GM12878 (cell line): ENCODE data around the gene DDHD1. TPM values are rescaled to one million over a fixed set of nuclear protein-coding genes. Genes with fewer than 3 reads are reported as not detected.

ENCODE experiments used
- ATAC-seq: fragments of 200-7000 bp; cut with Tn5 transposase; 3 replicates; pipeline ENCODE4 v1.9.1; 2020; ENCODE audit warnings: mild to moderate bottlenecking, moderate library complexity
- BruUV-seq: library from RNA; stranded (reverse); fragments of 400-500 nt; replicated peaks from 2 replicates; lab custom pipeline; 2021; lab: Mats Ljungman, UMichigan
- CTCF ChIA-PET: fragments of 300-600 bp; sonication (Branson Sonifier 250); formaldehyde crosslinking; extraction: SDS; loops from one replicate; lab custom pipeline; 2021; ENCODE audit warnings: inconsistent platforms; lab: Yijun Ruan, JAX
- POLR2A ChIA-PET: fragments of 350-600 bp; formaldehyde crosslinking; extraction: SDS; loops from one replicate; lab custom pipeline; 2021; ENCODE audit warnings: inconsistent platforms; lab: Charles Lee
- RAD21 ChIA-PET: fragments of 300-600 bp; sonication (Branson Sonifier 250); formaldehyde crosslinking; loops from one replicate; lab custom pipeline; 2023; ENCODE audit warnings: antibody characterized with exemption; ENCODE audit not compliant: unreplicated experiment; lab: Charles Lee
- SMC1A ChIA-PET: fragments of 300-600 bp; sonication (Branson Sonifier 250); formaldehyde crosslinking; loops from one replicate; lab custom pipeline; 2023; ENCODE audit not compliant: unreplicated experiment, uncharacterized antibody; lab: Charles Lee
- DNase-seq: peaks from one replicate; pipeline ENCODE4 v3.0.0-alpha.2; 2011; ENCODE audit warnings: low read depth, low spot score
- FAIRE-seq: peaks from 3 replicates; lab custom pipeline; 2011; peaks lifted over from hg19 to GRCh38; lab: Jason Lieb, UNC
- H2AFZ ChIP-seq: 2 replicates; pipeline ENCODE4 v1.6.0; 2011; ENCODE audit warnings: low read depth, low read length, control low read depth; ENCODE audit not compliant: control insufficient read depth
- H3K27ac ChIP-seq: 2 replicates; pipeline ENCODE4 v1.5.1; 2011; ENCODE audit warnings: control low read depth; ENCODE audit not compliant: control insufficient read depth, insufficient read depth
- H3K27me3 ChIP-seq, 2 experiments: replicated peaks in 1 of 2; 2 replicates each; pipeline versions ENCODE4 v1.6.0 to v1.6.1; 2011; ENCODE audit warnings: low read length in 1 of 2; ENCODE audit not compliant: control insufficient read depth in 2 of 2, insufficient read depth in 2 of 2
- H3K36me3 ChIP-seq, 2 experiments: 2 replicates each; pipeline ENCODE4 v1.5.1; 2011; ENCODE audit warnings: low read length in 1 of 2; ENCODE audit not compliant: control insufficient read depth in 2 of 2, insufficient read depth in 2 of 2
- H3K4me1 ChIP-seq: 2 replicates; pipeline ENCODE4 v1.6.1; 2011; ENCODE audit warnings: mild to moderate bottlenecking, low read length, moderate library complexity, mixed read lengths; ENCODE audit not compliant: control insufficient read depth, insufficient read depth
- H3K4me2 ChIP-seq: 2 replicates; pipeline ENCODE4 v1.6.0; 2011; ENCODE audit warnings: control low read depth; ENCODE audit not compliant: control insufficient read depth, insufficient read depth
- H3K4me3 ChIP-seq: fragments of 200-600 bp; sonication (generic); 2 replicates; pipeline ENCODE4 v1.5.1; 2016
- H3K79me2 ChIP-seq: 2 replicates; pipeline ENCODE4 v1.6.0; 2011; ENCODE audit warnings: low read length; ENCODE audit not compliant: control insufficient read depth, insufficient read depth
- H3K9ac ChIP-seq: 2 replicates; pipeline ENCODE4 v1.8.0; 2011; ENCODE audit warnings: low read length, control low read depth, mixed read lengths; ENCODE audit not compliant: control insufficient read depth, insufficient read depth
- H3K9me3 ChIP-seq: replicated peaks from 3 replicates; pipeline ENCODE4 v1.5.1; 2011; ENCODE audit warnings: mild to moderate bottlenecking, low read length; ENCODE audit not compliant: control insufficient read depth, insufficient read depth
- H4K20me1 ChIP-seq: 2 replicates; pipeline ENCODE4 v1.6.0; 2011; ENCODE audit not compliant: control insufficient read depth, insufficient read depth
- ATF3 ChIP-seq: IDR thresholded peaks from 2 replicates; pipeline ENCODE4 v1.6.1; 2011; ENCODE audit warnings: low read depth, mild to moderate bottlenecking, low read length, moderate library complexity, borderline replicate concordance; ENCODE audit errors: extremely low read depth
- ATF7 ChIP-seq: fragments of 450-650 bp; IDR thresholded peaks from 2 replicates; pipeline ENCODE4 v1.6.1; 2016; ENCODE audit warnings: low read depth, mild to moderate bottlenecking
- BHLHE40 ChIP-seq, 2 experiments: fragments of 450-650 bp in 1 of 2; IDR thresholded peaks; 2 replicates each; pipeline ENCODE4 v1.6.1; 2011 to 2017; ENCODE audit warnings: low read depth in 2 of 2, borderline replicate concordance in 1 of 2, improper control_type of control experiment in 1 of 2, low read length in 1 of 2, mild to moderate bottlenecking in 1 of 2
- EGR1 ChIP-seq, 2 experiments: IDR thresholded peaks; 1 replicate in 1 of 2; 2 replicates in 1 of 2; pipeline ENCODE4 v1.6.1; 2011 to 2012; ENCODE audit warnings: low read depth in 2 of 2, low read length in 2 of 2, borderline replicate concordance in 1 of 2, mild to moderate bottlenecking in 1 of 2, moderate library complexity in 1 of 2
- HCFC1 ChIP-seq: fragments of 150-350 bp; IDR thresholded peaks from 2 replicates; pipeline ENCODE4 v1.6.1; 2014; ENCODE audit warnings: low read length
- JUND ChIP-seq: IDR thresholded peaks from 2 replicates; pipeline ENCODE4 v1.6.1; 2012; ENCODE audit warnings: low read depth, mild to moderate bottlenecking, low read length, improper control_type of control experiment, moderate library complexity
- KLF5 ChIP-seq: fragments of 450-650 bp; IDR thresholded peaks from 2 replicates; pipeline ENCODE4 v1.6.1; 2014; ENCODE audit warnings: mild to moderate bottlenecking; ENCODE audit not compliant: partially characterized antibody
- LARP7 ChIP-seq: fragments of 450-650 bp; IDR thresholded peaks from 2 replicates; pipeline ENCODE4 v1.6.1; 2017; ENCODE audit warnings: mild to moderate bottlenecking
- NKRF ChIP-seq: fragments of 450-650 bp; conservative IDR thresholded peaks from 2 replicates; pipeline ENCODE4 v1.6.1; 2017; ENCODE audit warnings: mild to moderate bottlenecking, moderate library complexity
- RBBP5 ChIP-seq: fragments of 200-600 bp; sonication (generic); conservative IDR thresholded peaks from 2 replicates; pipeline ENCODE4 v1.6.1; 2016
- SIN3A ChIP-seq: IDR thresholded peaks from 2 replicates; pipeline ENCODE4 v1.6.1; 2012; ENCODE audit warnings: low read depth, low read length, improper control_type of control experiment
- SMARCA5 ChIP-seq: fragments of 450-650 bp; IDR thresholded peaks from 2 replicates; pipeline ENCODE4 v1.6.1; 2017; ENCODE audit warnings: mild to moderate bottlenecking
- STAT1 ChIP-seq: fragments of 450-650 bp; conservative IDR thresholded peaks from 2 replicates; pipeline ENCODE4 v1.6.1; 2014; ENCODE audit warnings: antibody characterized with exemption, mild to moderate bottlenecking
- YY1 ChIP-seq: IDR thresholded peaks from 2 replicates; pipeline ENCODE4 v1.6.1; 2011; ENCODE audit warnings: low read depth, mild to moderate bottlenecking, low read length
- ZZZ3 ChIP-seq: IDR thresholded peaks from 2 replicates; pipeline ENCODE4 v1.6.1; 2011; ENCODE audit warnings: low read depth; ENCODE audit not compliant: control insufficient read depth, insufficient read length
- WGBS: methylation state at CpG from one replicate; pipeline ENCODE4 v1.1.6; 2016; ENCODE audit warnings: low lambda C conversion rate; ENCODE audit not compliant: insufficient replicate concordance, insufficient coverage; ENCODE audit errors: missing lambda C conversion rate; 5-methylcytosine and 5-hydroxymethylcytosine counted together
- in situ Hi-C: fragments of 300-500 bp; cut with MboI; formaldehyde crosslinking; loops from 9 replicates; pipeline ENCODE4 v1.14.3; 2018; ENCODE audit warnings: mixed read lengths
- intact Hi-C: fragments of 100-400 bp; cut with micrococcal nuclease; formaldehyde crosslinking; loops from one replicate; pipeline ENCODE4 v1.14.2; 2022; ENCODE audit not compliant: unreplicated experiment
- polyA plus RNA-seq, 11 experiments: library from polyadenylated mRNA; depleted of rRNA in 4 of 11; unstranded in 6 of 11; stranded (reverse) in 5 of 11; fragments of >200 nt; fragmentation: Nextera tagmentation in 4 of 11; fragmentation: Illumina TruSeq in 1 of 11; extraction: Ambion mirVana in 4 of 11; extraction: Trizol in 1 of 11; gene quantifications; 1 replicate in 1 of 11; 2 replicates in 10 of 11; pipeline versions ENCODE4 v1.2.1 to v1.2.3, GENCODE V29; 2011 to 2016; ENCODE audit warnings: inconsistent platforms in 2 of 11, missing spikeins in 2 of 11, low read depth in 1 of 11
- total RNA-seq, 4 experiments: library from RNA; depleted of rRNA in 3 of 4; stranded (reverse); fragments of >200 nt in 3 of 4; fragmentation: Illumina TruSeq in 1 of 4; extraction: Trizol in 1 of 4; gene quantifications; 2 replicates each; pipeline versions ENCODE4 v1.2.1 to v1.2.3, GENCODE V29; 2013 to 2021
- TF ChIP-seq, protein P1 (sequence below): fragments of 450-650 bp; formaldehyde crosslinking; IDR thresholded peaks from 2 replicates; pipeline ENCODE4 v1.4.0; 2022; ENCODE audit warnings: mild to moderate bottlenecking, moderate library complexity

DDHD1 gene
- total and polyA plus RNA-seq, 10 of the 15 experiments (the other 5 are each of a cell fraction or from before 2014, with no cell fraction given) = 7.7 to 52.3 (median 28.5) TPM

GRCh38 chr14:53109105-53110041 is 43.8 kb downstream of the DDHD1 start:
- peaks cover 86% of the 10 kb centered on the region for H3K79me2 ChIP-seq
- H3K9ac ChIP-seq = peak overlapping the region; percentile 76
- H3K27me3 ChIP-seq = no peaks in the 10 kb centered on the region
- ChIA-PET RAD21 (interaction anchor here (0.5 to 6.5 kb wide), 20 partner anchors 13 to 285 kb away, joined by 3 to 98 read pairs (median 4); partner anchors contain the start of gene DDHD1), POLR2A (interaction anchor here (0.6 to 5.0 kb wide), 6 partner anchors 13 to 939 kb away, joined by 3 to 48 read pairs (median 4); partner anchors contain the start of gene DDHD1), CTCF (interaction anchor here (1.0 to 6.4 kb wide), 14 partner anchors 9 to 187 kb away, joined by 3 to 60 read pairs (median 4); partner anchors contain the start of gene DDHD1), SMC1A (interaction anchor here (0.6 to 7.0 kb wide), 20 partner anchors 9 to 462 kb away, joined by 3 to 127 read pairs (median 4); partner anchors contain the start of gene DDHD1)
- H3K36me3 ChIP-seq = no peaks in the 10 kb centered on the region
- BruUV-seq = no TSS peak
- 2% methylated on average over 5 of the region's 5 CpGs for WGBS
- intact Hi-C loops (loop anchor here (1.0 to 2.0 kb wide), 3 partner anchors 35 to 72 kb away; partner anchors contain the start of gene DDHD1), in situ Hi-C loops (no loop called here)
- peak overlapping the region; percentile 24; the same call in 1 of the 2 replicates for H2AFZ ChIP-seq
- H3K4me2 ChIP-seq = peak overlapping the region; percentile 97
- peak overlapping the region; percentile 98 for H3K27ac ChIP-seq
- H3K9me3 ChIP-seq = peaks cover 3% of the 10 kb centered on the region
- ATAC-seq = peak; percentile 87
- peak overlapping the region; percentile 63 for H3K4me3 ChIP-seq
- peak; percentile 23 for FAIRE-seq
- peak; percentile 82 for DNase-seq
- peaks cover 22% of the 10 kb centered on the region for H3K4me1 ChIP-seq
- H4K20me1 ChIP-seq = no peaks in the 10 kb centered on the region
- TF ChIP-seq SMARCA5 = 0 out of 2 replicates have a peak, but pooled peaks have one; percentile 41
- TF ChIP-seq KLF5 = peak; percentile 30
- no peak for TF ChIP-seq HCFC1
- TF ChIP-seq BHLHE40 (IDR thresholded peaks at IDR 0.05; ENCODE audit: borderline replicate concordance in 1 of 2, low read depth in 2 of 2, low read length in 1 of 2) = no peak; a peak in 1 of 4 replicates
- peak; percentile 81; the same call in 1 of the 2 replicates for TF ChIP-seq YY1
- 0 out of 3 replicates have a peak, but pooled peaks of 1 of the 2 experiments have one; percentile 8 for TF ChIP-seq EGR1 (IDR thresholded peaks at IDR 0.05; ENCODE audit: borderline replicate concordance in 1 of 2, low read depth in 2 of 2, low read length in 2 of 2)
- TF ChIP-seq NKRF = no peak
- no peak for TF ChIP-seq SIN3A
- TF ChIP-seq, protein P1, sequence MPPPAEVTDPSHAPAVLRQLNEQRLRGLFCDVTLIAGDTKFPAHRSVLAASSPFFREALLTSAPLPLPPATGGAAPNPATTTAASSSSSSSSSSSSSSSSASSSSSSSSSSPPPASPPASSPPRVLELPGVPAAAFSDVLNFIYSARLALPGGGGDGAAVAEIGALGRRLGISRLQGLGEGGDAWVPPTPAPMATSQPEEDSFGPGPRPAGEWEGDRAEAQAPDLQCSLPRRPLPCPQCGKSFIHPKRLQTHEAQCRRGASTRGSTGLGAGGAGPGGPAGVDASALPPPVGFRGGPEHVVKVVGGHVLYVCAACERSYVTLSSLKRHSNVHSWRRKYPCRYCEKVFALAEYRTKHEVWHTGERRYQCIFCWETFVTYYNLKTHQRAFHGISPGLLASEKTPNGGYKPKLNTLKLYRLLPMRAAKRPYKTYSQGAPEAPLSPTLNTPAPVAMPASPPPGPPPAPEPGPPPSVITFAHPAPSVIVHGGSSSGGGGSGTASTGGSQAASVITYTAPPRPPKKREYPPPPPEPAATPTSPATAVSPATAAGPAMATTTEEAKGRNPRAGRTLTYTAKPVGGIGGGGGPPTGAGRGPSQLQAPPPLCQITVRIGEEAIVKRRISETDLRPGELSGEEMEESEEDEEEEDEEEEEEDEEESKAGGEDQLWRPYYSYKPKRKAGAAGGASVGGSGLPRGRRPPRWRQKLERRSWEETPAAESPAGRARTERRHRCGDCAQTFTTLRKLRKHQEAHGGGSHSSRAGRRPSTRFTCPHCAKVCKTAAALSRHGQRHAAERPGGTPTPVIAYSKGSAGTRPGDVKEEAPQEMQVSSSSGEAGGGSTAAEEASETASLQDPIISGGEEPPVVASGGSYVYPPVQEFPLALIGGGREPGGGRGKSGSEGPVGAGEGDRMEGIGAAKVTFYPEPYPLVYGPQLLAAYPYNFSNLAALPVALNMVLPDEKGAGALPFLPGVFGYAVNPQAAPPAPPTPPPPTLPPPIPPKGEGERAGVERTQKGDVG (CRISPR knock-in tag) = no peak
- TF ChIP-seq ZZZ3 = no peak
- no peak for TF ChIP-seq LARP7
- TF ChIP-seq STAT1 = no peak
- no peak for TF ChIP-seq JUND
- 0 out of 2 replicates have a peak, but pooled peaks have one; percentile 44 for TF ChIP-seq RBBP5
- TF ChIP-seq ATF7 = peak; percentile 57
- TF ChIP-seq ATF3 = no peak
